Measurements from ENCODE around the gene OR12D1.
"Not testable (repeated sequence)": the region's sequence is repeated elsewhere in the genome, so short reads cannot be mapped to it uniquely, and the experiment has no call there.

The OR12D1 gene

DNA sequence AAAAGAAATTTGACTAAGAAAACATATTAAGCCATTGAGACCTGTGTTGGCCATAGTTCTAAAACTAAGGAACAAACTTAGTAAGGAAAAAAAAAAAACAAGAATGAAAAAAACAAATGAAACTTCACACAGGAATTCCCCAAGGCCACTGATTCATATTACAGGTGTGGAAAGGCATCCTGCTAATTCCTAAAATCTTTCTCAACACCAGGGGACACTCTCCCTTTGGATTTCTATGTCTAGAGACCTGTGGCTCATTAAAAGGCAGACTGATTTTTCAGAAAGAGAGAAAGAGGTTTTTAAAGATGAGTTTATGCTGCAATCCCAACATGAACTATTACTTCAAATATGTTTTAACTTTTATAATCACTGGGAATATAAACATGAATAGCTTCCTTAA is at the start of gene OR12D1:
OR12D1 (plus strand) TSS at position 341 of the 400 bp plus-strand sequence.
- peak in 1 of 2 experiments; percentile 14 for DNase-seq

- DNase-seq, result no peak
Measured at GRCh38 chr6:29368765-29369164, 46.0 kb upstream of the OR12D1 start, which contains the start of gene OR5V1. OR5V1 (minus strand) TSS chr6:29368865; CDS start chr6:29356195, 12,670 bp downstream.

DNA sequence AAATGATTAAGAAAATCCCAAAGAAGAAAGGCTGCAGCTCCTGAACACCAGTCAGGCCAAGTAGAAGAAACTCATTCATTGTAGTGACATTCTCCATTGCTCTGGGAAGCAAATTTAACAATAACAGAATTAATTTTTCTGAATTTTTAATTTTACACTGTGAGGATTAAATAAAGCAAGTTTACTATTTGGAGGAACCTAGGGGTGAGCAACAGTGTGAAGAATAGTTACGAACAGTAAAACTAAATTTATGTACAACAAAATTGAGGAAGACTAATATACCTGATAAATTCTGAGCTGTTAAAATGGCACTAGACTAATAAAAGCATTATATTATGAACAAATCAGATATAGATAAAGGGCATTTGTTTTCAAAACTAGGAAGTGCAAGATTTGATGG is 39.5 kb upstream of the OR12D1 start, which contains the start of gene OR12D3:
OR12D3 (minus strand) TSS at position 101 of the 400 bp plus-strand sequence; CDS start at position 97, 4 bp downstream.
- DNase-seq, result no peak

- DNase-seq, result peak in 1 of 2 experiments; percentile 18
Measured at GRCh38 chr6:29376003-29376402, 38.7 kb upstream of the OR12D1 start.

DNA sequence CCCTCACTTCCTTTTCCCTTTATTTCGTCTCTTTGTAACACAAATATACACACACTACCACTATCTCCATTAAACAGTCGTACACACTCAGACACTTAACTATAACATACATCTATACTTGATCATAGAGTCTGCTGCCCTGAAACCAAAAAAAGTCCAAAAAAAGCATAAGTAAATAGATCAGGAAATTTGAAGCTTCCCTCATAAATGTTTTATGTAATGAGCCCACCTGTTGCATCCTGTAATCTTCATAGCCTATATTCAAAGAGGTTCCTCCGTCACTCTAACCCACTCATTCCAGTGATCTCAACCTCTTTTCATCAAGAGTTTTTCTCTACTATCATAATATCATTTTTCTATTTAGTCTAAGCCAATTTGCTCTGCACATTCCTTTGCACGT is 26.2 kb upstream of the OR12D1 start:
- DNase-seq, result no peak

- no peak for DNase-seq
Measured at GRCh38 chr6:29395331-29395730, 19.4 kb upstream of the OR12D1 start, which contains the start of gene OR12D2. OR12D2 (plus strand) TSS chr6:29395631; CDS start chr6:29396700, 1,069 bp downstream.

DNA sequence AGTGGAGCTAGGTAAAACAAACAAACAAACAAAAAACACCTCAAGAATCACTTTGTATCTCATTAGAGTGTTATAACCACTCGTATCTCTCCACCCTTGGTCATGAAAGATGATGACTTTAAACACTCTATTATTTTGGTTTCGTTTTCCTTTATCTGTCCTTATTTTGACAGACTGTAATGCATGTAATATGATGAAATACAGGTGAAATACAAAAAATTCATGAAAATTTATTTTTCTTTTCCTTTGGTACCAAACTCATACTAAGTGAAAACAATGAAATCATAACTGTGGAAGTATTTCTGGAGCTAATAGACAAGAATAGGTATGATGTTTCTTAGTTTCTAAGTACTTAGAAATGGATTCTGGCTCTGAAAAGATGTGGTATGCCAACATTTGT is 15.2 kb upstream of the OR12D1 start:
- DNase-seq, result no peak

DNA sequence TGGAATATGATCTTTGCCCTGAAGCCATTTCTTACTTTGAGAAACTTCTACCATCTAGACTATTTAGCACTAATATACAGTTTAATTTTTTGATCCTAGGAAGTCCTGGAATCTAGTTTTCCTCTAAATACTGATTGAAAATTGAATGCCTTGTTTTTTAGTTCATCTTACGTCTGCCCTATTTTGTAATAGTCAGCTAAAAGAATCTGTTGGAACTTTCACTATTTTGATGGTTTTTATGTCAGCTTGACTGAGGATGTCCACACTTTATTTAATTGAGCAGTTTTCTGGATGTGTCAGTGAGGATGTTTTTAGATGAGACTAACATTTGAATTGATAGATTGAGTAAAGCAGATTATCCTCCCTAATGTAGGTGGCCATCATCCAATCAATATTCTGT is 10.9 kb upstream of the OR12D1 start:
- DNase-seq, result no peak

GRCh38 chr6:29419516-29419915 is 4.8 kb downstream of the OR12D1 start:
- no peak for DNase-seq

- no peak for DNase-seq
Measured at GRCh38 chr6:29424168-29424567, 9.4 kb downstream of the OR12D1 start.

DNA sequence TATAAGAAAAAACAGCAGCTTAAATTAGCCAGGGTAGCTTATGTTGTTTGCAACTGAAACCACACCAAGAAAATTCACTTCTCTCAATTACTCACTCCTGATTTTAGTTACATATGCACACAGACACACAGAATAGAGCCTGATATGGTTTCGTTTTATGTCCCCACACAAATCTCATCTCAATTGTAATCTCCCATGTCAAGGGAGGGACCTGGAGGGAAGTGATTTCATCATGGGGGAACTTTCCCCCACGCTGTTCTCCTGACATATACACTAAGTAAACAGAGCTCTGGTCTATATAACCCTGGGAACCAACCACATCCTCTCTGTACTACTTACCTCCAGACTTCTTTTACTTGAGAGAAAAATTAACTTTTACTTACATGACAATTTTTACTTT is 9.8 kb downstream of the OR12D1 start:
- no peak for DNase-seq

- DNase-seq, result no peak
Measured at GRCh38 chr6:29425075-29425474, 10.3 kb downstream of the OR12D1 start.

GRCh38 chr6:29426654-29427053 is 11.9 kb downstream of the OR12D1 start:
- DNase-seq, result peak in 1 of 2 experiments; percentile 19

DNA sequence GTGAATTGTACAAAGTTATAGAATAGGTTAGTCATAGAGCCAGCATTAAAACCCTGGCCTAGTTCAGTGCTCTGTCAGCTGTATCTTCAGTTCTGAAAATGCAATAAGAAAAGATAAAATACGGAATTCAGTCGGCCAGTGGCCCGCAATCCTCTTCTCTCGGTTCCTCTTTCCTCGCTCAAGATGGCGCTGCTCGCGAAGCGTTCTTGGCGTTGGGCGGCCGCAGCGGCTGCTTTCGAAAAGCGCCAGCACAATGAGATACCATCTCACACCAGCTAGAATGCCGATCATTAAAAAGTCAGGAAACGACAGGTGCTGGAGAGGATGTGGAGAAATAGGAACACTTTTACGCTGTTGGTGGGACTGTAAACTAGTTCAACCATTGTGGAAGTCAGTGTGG is 22.0 kb downstream of the OR12D1 start:
- DNase-seq, result not testable (repeated sequence)

DNA sequence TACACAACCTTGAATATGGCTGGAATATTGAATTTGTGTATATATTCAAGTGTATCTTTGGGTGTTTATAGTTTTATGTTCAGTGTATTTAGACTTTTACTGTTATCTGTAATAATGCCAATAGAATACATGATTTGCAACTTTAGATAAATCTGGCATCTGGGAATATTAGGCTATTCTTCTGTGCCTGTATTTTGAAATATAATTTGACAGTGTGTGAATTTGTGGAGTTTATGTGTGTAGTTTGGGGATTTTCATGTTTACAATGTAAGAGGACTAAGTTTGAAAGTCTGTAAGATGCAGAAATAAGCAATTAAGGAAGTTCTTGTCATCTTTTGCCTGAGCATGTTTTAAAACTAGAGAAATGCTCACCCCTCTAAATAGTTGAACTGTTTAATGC is 24.3 kb downstream of the OR12D1 start, which contains the start of gene OR10C1:
OR10C1 (plus strand) TSS at position 301 of the 400 bp plus-strand sequence. CDS start 710 bp downstream, outside the sequence.
- DNase-seq, result no peak

- DNase-seq, result no peak
Measured at GRCh38 chr6:29442719-29443118, 28.0 kb downstream of the OR12D1 start.

DNA sequence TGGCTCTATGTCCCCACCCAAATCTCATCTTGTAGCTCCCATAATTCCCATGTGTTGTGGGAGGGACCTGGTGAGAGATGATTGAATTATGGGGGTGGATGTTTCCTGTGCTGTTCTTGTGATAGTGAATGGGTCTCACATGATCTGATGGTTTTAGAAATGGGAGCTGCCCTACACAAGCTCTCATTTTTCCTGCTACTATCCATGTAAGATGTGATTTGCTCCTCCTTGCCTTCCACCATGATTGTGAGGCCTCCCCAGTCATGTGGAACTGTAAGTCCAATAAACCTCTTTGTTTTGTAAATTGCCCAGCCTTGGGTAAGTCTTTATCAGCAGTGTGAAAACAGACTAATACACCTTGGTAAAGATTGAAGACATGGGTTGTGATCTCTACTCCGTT is 29.3 kb downstream of the OR12D1 start:
- DNase-seq, result not testable (repeated sequence)

GRCh38 chr6:29447670-29448069 is 32.9 kb downstream of the OR12D1 start:
- peak in 1 of 2 experiments; percentile 20 for DNase-seq

DNA sequence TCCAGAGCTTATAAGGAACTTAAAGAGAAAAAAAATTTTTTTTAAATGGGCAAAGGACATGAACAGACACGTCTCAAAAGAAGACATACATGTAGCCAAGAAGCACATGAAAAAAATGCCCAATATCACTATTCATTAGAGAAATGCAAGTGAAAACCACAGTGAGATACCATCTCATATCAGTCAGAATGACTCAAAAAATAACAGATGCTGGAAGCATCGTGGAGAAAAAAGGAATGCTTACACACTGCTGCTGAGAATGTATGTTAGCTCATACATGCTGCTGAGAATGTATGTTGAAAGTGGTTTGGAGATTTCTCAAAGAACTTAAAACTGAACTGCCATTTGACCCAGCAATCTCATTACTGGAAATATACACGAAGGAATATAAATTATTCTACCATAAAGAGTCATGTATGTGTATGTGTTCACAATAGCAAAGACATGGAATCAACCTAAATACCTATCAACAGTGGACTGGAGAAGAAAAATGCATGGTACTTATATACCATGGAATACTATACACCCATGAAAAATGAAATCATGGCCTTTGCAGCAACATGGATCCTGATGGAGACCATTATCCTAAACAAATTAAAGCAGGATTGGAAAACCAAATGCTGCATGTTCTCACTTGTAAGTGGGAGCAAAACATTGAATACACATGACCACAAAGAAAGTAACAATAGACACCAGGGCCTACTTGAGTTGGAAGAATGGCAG is 36.9 kb downstream of the OR12D1 start:
- no peak for DNase-seq

GRCh38 chr6:29456971-29457370 is 42.2 kb downstream of the OR12D1 start, which contains the start of the genes OR11A1 and OR2H1:
OR11A1 (minus strand) TSS chr6:29457071; CDS start chr6:29427641, 29,430 bp downstream.
OR2H1 (plus strand) TSS chr6:29457155; CDS start chr6:29461770, 4,615 bp downstream.
- no peak for DNase-seq

DNA sequence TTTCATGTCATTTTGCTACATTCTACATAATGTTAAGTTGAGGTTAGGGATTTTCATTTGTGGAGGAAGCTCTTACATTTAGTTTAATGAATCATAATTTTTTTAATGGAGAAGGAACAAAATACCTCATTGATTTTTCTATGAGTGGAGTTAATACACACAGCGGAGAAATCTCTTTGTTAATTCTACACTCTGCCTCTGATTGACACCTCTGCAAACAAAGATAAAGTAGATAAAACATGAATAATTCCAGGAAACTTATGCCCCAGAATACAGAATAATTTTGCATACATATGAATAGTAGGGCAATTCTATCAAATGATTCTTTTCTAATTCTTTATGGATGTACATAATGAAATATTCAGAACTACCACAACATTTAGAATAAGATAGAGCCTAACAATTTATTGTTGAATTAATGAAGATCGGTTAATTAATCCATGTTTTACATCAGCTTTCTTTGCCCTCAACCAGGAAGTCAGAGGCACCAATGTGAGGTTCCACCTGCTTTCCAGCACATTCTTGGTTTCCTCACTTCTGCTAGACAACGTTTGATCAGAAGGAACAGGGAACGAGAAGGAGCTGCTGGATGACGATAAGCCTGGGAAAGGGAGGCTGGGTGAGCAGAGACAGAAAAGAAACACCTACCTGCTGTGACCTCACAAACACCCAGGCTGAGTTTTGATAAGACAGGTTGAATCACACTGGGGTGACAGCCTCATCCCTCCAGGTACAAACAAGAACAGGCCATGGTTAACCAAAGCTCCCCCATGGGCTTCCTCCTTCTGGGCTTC is 46.5 kb downstream of the OR12D1 start:
- DNase-seq, result no peak

- no peak for DNase-seq
Measured at GRCh38 chr6:29462022-29462421, 47.3 kb downstream of the OR12D1 start.

DNA sequence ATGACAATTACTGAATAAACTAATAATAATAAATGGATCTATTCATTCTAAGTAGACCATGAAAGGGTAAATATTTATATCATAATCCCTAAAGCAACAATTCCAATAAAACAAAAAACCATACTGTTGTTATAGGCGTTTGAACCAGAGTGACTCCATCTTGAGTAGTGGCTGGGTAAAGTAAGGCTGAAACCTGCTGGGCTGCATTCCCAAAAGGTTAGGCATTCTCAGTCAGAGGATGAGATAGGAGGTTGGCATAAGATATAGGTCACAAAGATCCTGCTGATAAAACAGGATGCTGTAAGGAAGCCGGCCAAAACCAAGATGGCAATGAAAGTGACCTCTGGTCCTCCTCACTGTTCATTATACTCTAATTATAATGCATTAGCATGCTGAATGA is 50.6 kb downstream of the OR12D1 start:
- DNase-seq, result no peak

Measured in SW 1271 (cell line).